Choroid plexus epithelial cell (primary cell): ENCODE results near the gene CCNL2.
"Not testable (repeated sequence)": the region's sequence is repeated elsewhere in the genome, so short reads cannot be mapped to it uniquely, and the experiment has no call there.

Source experiments
- DNase-seq: peaks from one replicate; pipeline ENCODE4 v3.0.0-alpha.2; 2010; ENCODE audit warnings: low read depth
- H3K4me3 ChIP-seq: 2 replicates; pipeline ENCODE4 v1.5.1; 2011; ENCODE audit warnings: low read depth, mild to moderate bottlenecking, control low read depth, low read length, moderate library complexity
- TF ChIP-seq, protein P1 (sequence below): conservative IDR thresholded peaks from 2 replicates; pipeline ENCODE4 v1.5.1; 2011; ENCODE audit warnings: low read depth, mild to moderate bottlenecking, control low read depth, inconsistent platforms, low read length, moderate library complexity

The CCNL2 gene

DNA sequence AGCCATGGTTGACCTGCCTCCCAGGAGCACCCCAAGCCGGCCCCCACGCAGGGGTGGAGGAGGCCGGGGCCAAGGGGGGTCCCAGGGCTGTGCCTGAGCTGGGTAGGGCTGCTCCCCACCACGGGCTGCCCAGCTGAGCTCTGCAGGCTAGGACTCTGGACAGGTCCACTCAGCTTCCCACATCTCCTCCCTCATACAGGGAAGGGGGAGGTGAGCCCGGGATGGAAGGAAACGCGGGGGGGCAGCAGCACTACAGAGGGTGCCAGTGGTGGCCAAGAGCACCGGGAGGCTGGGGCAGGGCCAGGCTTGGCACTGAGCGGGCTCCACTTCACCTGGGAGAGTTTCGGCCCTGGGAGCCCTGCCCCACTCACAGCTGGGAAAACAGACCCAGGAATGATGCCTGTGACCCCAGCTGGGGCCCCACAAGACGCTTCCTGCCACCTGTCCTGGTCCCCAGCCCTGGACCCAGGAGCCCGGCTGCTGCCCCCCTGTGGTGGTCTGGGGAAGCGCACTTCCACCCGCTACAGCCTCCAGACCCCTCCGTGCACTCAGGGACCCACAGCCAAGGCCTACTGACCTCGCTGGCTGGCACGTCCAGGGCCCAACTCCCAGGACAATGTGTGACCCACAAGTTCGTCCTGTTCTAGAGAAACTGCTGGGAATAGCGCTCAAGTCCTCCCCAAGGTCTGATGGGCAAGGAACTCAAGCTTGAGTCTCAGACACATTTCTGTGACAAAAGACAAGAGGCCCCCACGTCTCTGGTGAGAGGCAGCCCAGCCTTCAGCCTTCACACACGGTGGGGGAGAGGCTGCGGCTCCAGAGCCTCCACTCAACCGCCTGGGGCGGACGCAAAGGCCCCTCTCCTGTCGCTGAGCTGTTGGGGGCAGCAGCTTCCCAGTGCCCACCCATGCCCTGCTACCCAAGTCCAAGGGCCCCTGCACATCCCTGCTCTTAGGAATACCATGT is 27.1 kb downstream of the CCNL2 start:
- TF ChIP-seq, protein P1, sequence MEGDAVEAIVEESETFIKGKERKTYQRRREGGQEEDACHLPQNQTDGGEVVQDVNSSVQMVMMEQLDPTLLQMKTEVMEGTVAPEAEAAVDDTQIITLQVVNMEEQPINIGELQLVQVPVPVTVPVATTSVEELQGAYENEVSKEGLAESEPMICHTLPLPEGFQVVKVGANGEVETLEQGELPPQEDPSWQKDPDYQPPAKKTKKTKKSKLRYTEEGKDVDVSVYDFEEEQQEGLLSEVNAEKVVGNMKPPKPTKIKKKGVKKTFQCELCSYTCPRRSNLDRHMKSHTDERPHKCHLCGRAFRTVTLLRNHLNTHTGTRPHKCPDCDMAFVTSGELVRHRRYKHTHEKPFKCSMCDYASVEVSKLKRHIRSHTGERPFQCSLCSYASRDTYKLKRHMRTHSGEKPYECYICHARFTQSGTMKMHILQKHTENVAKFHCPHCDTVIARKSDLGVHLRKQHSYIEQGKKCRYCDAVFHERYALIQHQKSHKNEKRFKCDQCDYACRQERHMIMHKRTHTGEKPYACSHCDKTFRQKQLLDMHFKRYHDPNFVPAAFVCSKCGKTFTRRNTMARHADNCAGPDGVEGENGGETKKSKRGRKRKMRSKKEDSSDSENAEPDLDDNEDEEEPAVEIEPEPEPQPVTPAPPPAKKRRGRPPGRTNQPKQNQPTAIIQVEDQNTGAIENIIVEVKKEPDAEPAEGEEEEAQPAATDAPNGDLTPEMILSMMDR = peak; percentile 90
- peak; percentile 49 for DNase-seq
- H3K4me3 ChIP-seq = no peak overlapping the region

DNA sequence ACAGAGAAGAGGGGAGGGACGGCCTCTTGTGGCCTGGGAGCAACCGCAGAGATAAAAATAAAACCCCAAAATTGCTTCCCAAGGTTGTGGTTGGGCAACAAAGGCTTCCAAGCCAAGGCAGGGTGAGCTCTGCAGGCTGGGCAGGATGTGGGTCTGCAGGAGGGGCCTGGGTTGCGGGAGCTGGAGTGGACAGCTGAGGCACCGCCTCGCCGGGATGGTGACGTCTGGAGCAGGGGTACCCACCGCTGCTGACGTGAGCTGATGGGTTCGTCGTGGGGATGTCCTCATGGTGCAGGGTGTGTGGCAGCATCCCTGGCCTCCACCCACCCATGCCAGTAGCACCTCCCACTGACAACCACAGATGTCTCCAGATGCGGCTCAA is 27.8 kb downstream of the CCNL2 start:
- TF ChIP-seq, protein P1 = no peak
- DNase-seq = no peak
- no peak overlapping the region for H3K4me3 ChIP-seq

DNA sequence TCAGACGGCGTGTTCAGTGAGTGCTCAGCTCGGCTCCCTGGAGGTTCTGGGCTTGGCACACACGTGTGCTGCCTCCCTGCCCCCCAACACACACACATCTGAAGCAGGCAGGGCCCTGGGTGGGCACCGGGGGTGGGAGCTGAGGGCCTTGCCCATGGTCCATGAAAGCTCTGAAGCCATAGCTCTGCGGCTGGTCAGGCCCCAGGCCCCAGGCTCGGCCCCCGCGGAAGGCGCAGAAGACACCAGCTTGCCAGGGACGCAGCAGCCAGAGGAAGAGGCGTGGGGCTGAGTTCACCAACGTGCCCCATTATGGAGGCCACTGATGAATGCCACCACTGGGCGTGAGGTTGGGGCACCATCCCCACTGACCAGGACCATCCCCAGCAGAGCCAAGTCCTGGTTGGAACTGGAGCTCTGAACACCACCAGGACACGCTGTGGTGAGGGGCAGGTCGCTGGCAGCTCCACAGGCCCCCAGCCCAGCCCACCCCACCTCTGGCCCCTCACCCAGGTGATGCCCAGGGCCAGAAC is 28.3 kb downstream of the CCNL2 start:
- DNase-seq = no peak
- H3K4me3 ChIP-seq = no peak overlapping the region
- TF ChIP-seq, protein P1 = no peak

DNA sequence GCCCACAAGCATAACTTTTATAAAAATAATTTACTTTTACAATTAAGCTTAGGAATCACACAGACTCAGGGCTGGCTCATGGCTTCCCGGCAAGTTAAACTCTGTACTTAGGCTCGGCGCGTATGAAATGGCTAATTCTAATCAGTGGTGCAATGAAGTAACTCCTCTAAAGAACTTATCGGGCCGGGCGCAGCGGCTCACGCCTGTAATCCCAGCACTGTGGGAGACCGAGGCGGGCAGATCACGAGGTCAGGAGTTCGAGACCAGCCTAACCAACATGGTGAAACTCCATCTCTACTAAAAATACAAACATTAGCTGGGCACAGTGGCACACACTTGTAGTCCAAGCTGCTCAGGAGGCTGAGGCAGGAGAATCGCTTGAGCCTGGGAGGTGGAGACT is 29.0 kb downstream of the CCNL2 start:
- not testable (repeated sequence) for DNase-seq, H3K4me3 ChIP-seq

DNA sequence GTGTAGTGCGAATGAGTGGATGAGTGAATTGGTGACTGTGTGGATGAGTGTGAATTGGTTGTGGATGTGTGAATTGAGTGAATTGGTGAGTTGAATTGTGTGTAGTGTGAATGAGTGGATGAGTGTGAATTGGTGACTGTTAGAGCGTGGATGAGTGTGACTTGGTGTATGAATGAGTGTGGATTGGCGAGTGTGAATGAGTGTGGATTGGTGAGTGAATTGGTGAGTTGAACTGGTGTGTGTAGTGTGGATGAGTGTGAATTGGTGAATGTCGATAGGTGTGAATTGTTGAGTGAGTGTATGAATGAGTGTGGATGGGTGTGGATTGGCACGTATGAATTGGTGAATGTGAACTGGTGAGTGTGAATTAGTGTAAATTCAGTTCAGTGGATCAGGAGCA is 31.8 kb downstream of the CCNL2 start:
- H3K4me3 ChIP-seq = no peak overlapping the region
- TF ChIP-seq, protein P1 = no peak
- no peak for DNase-seq

DNA sequence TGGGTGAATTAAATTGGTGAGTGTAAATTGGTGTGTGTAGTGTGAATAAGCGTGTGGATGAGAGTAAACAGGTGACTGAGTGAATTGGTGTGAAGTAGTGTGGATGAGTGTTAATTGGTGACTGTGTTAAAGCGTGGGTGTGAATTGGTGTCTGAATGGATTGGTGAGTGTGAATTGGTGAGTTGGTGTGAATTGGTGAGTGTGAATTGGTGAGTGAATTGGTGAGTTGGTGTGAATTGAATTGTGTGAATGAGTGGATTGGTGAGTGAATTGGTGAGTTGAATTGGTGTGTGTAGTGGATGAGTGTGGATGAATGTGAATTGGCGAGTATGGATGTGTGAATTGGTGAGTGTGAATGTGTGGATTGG is 32.5 kb downstream of the CCNL2 start:
- DNase-seq = no peak
- H3K4me3 ChIP-seq = no peak overlapping the region
- TF ChIP-seq, protein P1 = no peak

DNA sequence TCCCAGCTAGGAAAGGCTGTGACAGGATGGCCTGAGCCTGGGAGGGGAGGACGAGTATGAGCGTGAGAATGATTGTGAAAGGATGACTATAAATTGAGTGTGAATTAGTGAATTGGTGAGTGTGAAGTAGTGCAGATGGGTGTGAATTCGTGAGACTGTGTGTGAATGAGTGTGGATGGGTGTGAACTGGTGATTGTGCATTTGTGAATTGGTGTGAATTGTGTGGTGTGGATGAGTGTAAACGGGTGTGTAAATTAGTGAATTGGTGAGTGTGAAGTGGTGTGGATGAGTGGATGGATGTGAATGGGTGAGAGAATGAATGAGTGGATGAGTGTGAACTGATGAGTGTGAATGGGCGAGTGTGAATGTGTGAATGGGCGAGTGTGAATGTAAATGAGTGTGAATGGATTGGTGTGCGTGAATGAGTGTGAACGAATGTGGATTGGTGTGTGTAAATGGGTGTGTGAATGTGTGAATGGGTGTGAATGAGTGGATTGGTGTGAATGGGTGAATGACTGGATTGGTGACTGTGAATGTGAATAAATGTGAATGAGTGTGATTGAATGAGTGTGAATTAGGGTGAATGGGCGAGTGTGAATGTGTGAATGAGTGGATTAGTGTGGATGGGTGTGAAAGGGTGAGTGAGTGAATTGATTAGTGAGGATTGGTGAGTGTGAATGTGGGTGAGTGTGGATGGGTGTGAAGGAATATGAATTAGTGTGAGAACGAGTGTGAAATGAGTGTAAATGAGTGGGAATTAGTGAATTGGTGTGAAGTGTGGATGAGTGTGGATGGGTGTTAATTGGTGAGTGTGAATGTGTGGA is 33.0 kb downstream of the CCNL2 start:
- H3K4me3 ChIP-seq = no peak overlapping the region
- TF ChIP-seq, protein P1 = no peak
- DNase-seq = no peak
